Endothelial cell of umbilical vein (primary cell): ENCODE results near the gene CBL. TPM values are rescaled to one million over a fixed set of nuclear protein-coding genes. Genes with fewer than 3 reads are reported as not detected.
A peak's percentile ranks its signal among the peaks of the same experiment; 100 is the strongest.

Source experiments
- BruUV-seq: library from RNA; stranded (reverse); fragments of 400-500 nt; replicated peaks from 2 replicates; lab custom pipeline; 2021; lab: Mats Ljungman, UMichigan
- CTCF ChIA-PET: fragments of 300-600, 350-600 bp; sonication (Branson Sonifier 250); formaldehyde crosslinking; loops from one replicate; lab custom pipeline; 2021; ENCODE audit warnings: antibody characterized with exemption, inconsistent platforms; lab: Charles Lee
- POLR2A ChIA-PET: fragments of 300-600, 350-600 bp; sonication (Branson Sonifier 250); formaldehyde crosslinking; loops from one replicate; lab custom pipeline; 2021; ENCODE audit warnings: antibody characterized with exemption, inconsistent platforms; lab: Charles Lee
- DNase-seq: peaks from one replicate; pipeline ENCODE4 v3.0.0-alpha.2; 2011; ENCODE audit warnings: low read depth, low spot score
- FAIRE-seq: peaks from 2 replicates; lab custom pipeline; 2011; peaks lifted over from hg19 to GRCh38; lab: Jason Lieb, UNC
- H2AFZ ChIP-seq: 2 replicates; pipeline ENCODE4 v1.6.0; 2012; ENCODE audit warnings: low read depth, low read length, control low read depth, inconsistent platforms
- H3K27ac ChIP-seq: 2 replicates; pipeline ENCODE4 v1.5.1; 2011; ENCODE audit warnings: low read depth, mild to moderate bottlenecking, control low read depth, low read length, moderate library complexity; ENCODE audit not compliant: insufficient read depth
- H3K27me3 ChIP-seq, 2 experiments: 2 replicates each; pipeline versions ENCODE4 v1.6.0 to v1.6.1; 2011; ENCODE audit warnings: low read length in 2 of 2, mixed read lengths in 1 of 2; ENCODE audit not compliant: control insufficient read depth in 2 of 2, insufficient read depth in 2 of 2
- H3K36me3 ChIP-seq, 2 experiments: 2 replicates in 1 of 2; 3 replicates in 1 of 2; pipeline ENCODE4 v1.5.1; 2011; ENCODE audit warnings: low read length in 2 of 2, mild to moderate bottlenecking in 1 of 2, moderate library complexity in 1 of 2; ENCODE audit not compliant: control insufficient read depth in 2 of 2, insufficient read depth in 2 of 2; ENCODE audit errors: extremely low read depth in 1 of 2
- H3K4me1 ChIP-seq: 3 replicates; pipeline ENCODE4 v1.5.1; 2011; ENCODE audit warnings: mild to moderate bottlenecking, low read length; ENCODE audit not compliant: control insufficient read depth, insufficient read depth; ENCODE audit errors: extremely low read depth
- H3K4me2 ChIP-seq: 2 replicates; pipeline ENCODE4 v1.6.1; 2011; ENCODE audit warnings: low read length, control low read depth, mixed read lengths; ENCODE audit not compliant: insufficient read depth
- H3K4me3 ChIP-seq, 3 experiments: fragments of 200-600 bp in 1 of 3; sonication (generic), shearing (Covaris generic) in 1 of 3; replicated peaks in 1 of 3; 2 replicates each; pipeline ENCODE4 v1.5.1; 2011 to 2016; ENCODE audit warnings: control low read depth in 3 of 3, low read length in 3 of 3, mild to moderate bottlenecking in 2 of 3, inconsistent platforms in 1 of 3, low read depth in 1 of 3, moderate library complexity in 1 of 3; ENCODE audit not compliant: insufficient read depth in 1 of 3
- H3K79me2 ChIP-seq: 2 replicates; pipeline ENCODE4 v1.6.0; 2012; ENCODE audit warnings: low read length, inconsistent platforms; ENCODE audit not compliant: control insufficient read depth, insufficient read depth
- H3K9ac ChIP-seq: replicated peaks from 2 replicates; pipeline ENCODE3; 2011; ENCODE audit warnings: low read length, control low read depth; ENCODE audit not compliant: insufficient read depth; ENCODE audit errors: extremely low read depth
- H3K9me1 ChIP-seq: replicated peaks from 3 replicates; pipeline ENCODE4 v1.6.0; 2011; ENCODE audit warnings: mild to moderate bottlenecking, low read length; ENCODE audit not compliant: control insufficient read depth, insufficient read depth; ENCODE audit errors: extremely low read depth
- H3K9me3 ChIP-seq: replicated peaks from 2 replicates; pipeline ENCODE4 v1.5.1; 2012; ENCODE audit warnings: low read length, inconsistent platforms; ENCODE audit not compliant: control insufficient read depth, insufficient read depth
- H4K20me1 ChIP-seq: replicated peaks from 2 replicates; pipeline ENCODE3; 2011; ENCODE audit warnings: mild to moderate bottlenecking, low read length; ENCODE audit not compliant: control insufficient read depth, insufficient read depth; ENCODE audit errors: extremely low read depth
- GATA2 ChIP-seq: IDR thresholded peaks from 2 replicates; pipeline ENCODE4 v1.7.0; 2011; ENCODE audit warnings: low read depth, mild to moderate bottlenecking, moderate library complexity, mixed read lengths, low read length; ENCODE audit not compliant: insufficient read length, insufficient read depth
- JUN ChIP-seq: IDR thresholded peaks from 2 replicates; pipeline ENCODE4 v1.6.1; 2011; ENCODE audit warnings: borderline replicate concordance, low read depth; ENCODE audit not compliant: insufficient read length, insufficient read depth
- dilution Hi-C: fragments of 300-500 bp; cut with MboI; formaldehyde crosslinking; loops from one replicate; pipeline ENCODE4 v1.15.0; 2019; ENCODE audit warnings: low sequenced_read_pairs; ENCODE audit not compliant: extremely low pct_ligation_motif_present
- intact Hi-C: fragments of 100-400 bp; cut with micrococcal nuclease; formaldehyde crosslinking; loops from one replicate; pipeline ENCODE4 v1.10.0; 2022
- polyA plus RNA-seq, 4 experiments: library from polyadenylated mRNA; depleted of rRNA in 3 of 4; stranded (reverse) in 3 of 4; unstranded in 1 of 4; fragments of >200 nt; gene quantifications; 2 replicates each; pipeline versions ENCODE4 v1.2.1 to v1.2.3, GENCODE V29; 2011 to 2012; ENCODE audit warnings: missing spikeins in 1 of 4
- total RNA-seq: library from RNA; stranded (reverse); gene quantifications from 2 replicates; pipeline ENCODE4 v1.2.3, GENCODE V29; 2021
- TF ChIP-seq, protein P1 (sequence below), 2 donors: IDR thresholded peaks; 1 replicate in 1 of 2; 2 replicates in 1 of 2; pipeline ENCODE4 v1.5.1; 2011; ENCODE audit warnings: low read length in 2 of 2, mild to moderate bottlenecking in 2 of 2, moderate library complexity in 2 of 2, control low read depth in 1 of 2, inconsistent platforms in 1 of 2, low read depth in 1 of 2; ENCODE audit not compliant: insufficient read depth in 1 of 2; ENCODE audit errors: extremely low read depth in 1 of 2

CBL gene
- total and polyA plus RNA-seq, 2 donors (not counting 3 experiments of a cell fraction or from before 2014, with no cell fraction given): 15.5 to 41.5 TPM

DNA sequence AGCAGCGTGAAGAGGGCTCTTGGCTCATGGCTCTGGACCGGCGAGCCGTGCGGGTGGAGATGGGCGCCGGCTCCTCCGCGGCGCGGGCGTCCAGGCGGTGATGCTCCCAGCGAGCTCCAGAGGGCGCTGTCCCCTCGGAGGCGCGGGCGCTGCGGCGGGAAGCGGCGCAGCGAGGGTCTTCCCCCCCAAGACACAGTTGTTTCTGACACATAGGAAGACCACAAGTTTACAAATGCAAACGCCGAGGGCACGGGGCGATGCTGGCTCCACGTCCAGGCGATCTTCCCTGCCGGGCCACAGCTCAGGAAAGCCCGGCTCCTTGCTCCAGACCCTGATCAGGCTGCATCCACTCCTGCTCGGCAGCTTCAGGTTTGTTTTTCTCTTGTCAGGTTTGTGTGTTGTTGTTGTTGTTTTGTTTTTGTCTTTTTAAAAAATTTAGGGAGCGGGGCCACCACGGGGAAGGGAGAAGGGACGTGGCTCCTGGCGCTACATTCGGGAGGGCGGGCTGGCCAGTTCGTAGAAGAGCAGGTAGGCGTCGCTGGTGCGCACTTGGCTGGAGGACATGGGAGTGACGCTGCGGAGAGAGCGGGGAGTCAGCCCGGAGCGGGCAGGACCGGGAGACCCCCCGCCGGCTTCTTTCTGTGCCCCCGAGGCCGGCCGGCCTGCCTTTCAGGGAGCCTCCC, 150.4 kb downstream of the CBL start:
- FAIRE-seq: peak; percentile 71
- intact Hi-C loops (loop anchor here (1.0 to 10.0 kb wide), 4 partner anchors 16 to 858 kb away; partner anchors contain the start of genes C1QTNF5 and OAF), dilution Hi-C loops (no loop called here)
- Histone ChIP-seq H4K20me1 (no peaks in the 10 kb centered on the region), H3K27me3 (no peaks in the 10 kb centered on the region), H3K9me1 (no peaks in the 10 kb centered on the region), H3K79me2 (no peaks in the 10 kb centered on the region), H3K4me3 (peak overlapping the region; percentile 65 to 69 (median 67)), H3K9me3 (no peaks in the 10 kb centered on the region), H3K4me2 (peak overlapping the region; percentile 88), H3K27ac (peak overlapping the region; percentile 51), H3K36me3 (no peaks in the 10 kb centered on the region), H2AFZ (peak overlapping the region; percentile 98), H3K9ac (peak overlapping the region; percentile 78), H3K4me1 (peaks cover 5% of the 10 kb centered on the region)
- BruUV-seq: no TSS peak
- DNase-seq: peak; percentile 67
- POLR2A ChIA-PET: interaction anchor here (0.6 to 0.7 kb wide), 2 partner anchors 25 to 216 kb away, joined by 3 read pairs; partner anchors contain the start of gene USP2
- CTCF ChIA-PET: interaction anchor here (0.6 to 4.7 kb wide), 27 partner anchors 8 to 973 kb away, joined by 3 to 154 read pairs (median 4); partner anchors contain the start of genes C1QTNF5, HMBS, MFRP and USP2
- TF ChIP-seq, protein P1, sequence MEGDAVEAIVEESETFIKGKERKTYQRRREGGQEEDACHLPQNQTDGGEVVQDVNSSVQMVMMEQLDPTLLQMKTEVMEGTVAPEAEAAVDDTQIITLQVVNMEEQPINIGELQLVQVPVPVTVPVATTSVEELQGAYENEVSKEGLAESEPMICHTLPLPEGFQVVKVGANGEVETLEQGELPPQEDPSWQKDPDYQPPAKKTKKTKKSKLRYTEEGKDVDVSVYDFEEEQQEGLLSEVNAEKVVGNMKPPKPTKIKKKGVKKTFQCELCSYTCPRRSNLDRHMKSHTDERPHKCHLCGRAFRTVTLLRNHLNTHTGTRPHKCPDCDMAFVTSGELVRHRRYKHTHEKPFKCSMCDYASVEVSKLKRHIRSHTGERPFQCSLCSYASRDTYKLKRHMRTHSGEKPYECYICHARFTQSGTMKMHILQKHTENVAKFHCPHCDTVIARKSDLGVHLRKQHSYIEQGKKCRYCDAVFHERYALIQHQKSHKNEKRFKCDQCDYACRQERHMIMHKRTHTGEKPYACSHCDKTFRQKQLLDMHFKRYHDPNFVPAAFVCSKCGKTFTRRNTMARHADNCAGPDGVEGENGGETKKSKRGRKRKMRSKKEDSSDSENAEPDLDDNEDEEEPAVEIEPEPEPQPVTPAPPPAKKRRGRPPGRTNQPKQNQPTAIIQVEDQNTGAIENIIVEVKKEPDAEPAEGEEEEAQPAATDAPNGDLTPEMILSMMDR (IDR thresholded peaks at IDR 0.05; ENCODE audit: extremely low read depth in 1 of 2, insufficient read depth in 1 of 2, low read depth in 1 of 2, low read length in 2 of 2): peak; percentile 91 to 94
- TF ChIP-seq GATA2 (no peak), JUN (no peak)
